SK-N-SH (cell line): ENCODE results near the gene DCHS2. TPM values are rescaled to one million over a fixed set of nuclear protein-coding genes. Genes with fewer than 3 reads are reported as not detected.

Experiments used
- CTCF ChIA-PET: fragments of 300-600, 350-600 bp; formaldehyde crosslinking; extraction: SDS; loops from one replicate; lab custom pipeline; 2021; lab: Yijun Ruan, JAX
- POLR2A ChIA-PET: fragments of 350-600 bp; sonication (Branson Sonifier 250); formaldehyde crosslinking; extraction: SDS; loops from one replicate; lab custom pipeline; 2020; ENCODE audit warnings: antibody characterized with exemption, inconsistent platforms; lab: Yijun Ruan, JAX
- DNase-seq: peaks from one replicate; pipeline ENCODE4 v3.0.0; 2012
- H2AFZ ChIP-seq: fragments of 200-600 bp; sonication (generic); 2 replicates; pipeline ENCODE4 v1.8.1; 2016; ENCODE audit warnings: antibody characterized with exemption, mild to moderate bottlenecking, low read depth
- H3F3A ChIP-seq: fragments of 200-600 bp; sonication (generic); replicated peaks from 2 replicates; pipeline ENCODE3; 2016; ENCODE audit warnings: antibody characterized with exemption, mild to moderate bottlenecking; ENCODE audit not compliant: insufficient read depth
- H3K27ac ChIP-seq, 2 experiments: fragments of 200-500 bp in 1 of 2; fragments of 200-600 bp in 1 of 2; sonication (Bioruptor generic) in 1 of 2; sonication (generic), shearing (Covaris generic) in 1 of 2; 2 replicates each; pipeline versions ENCODE4 v1.5.1 to v1.6.1; 2014 to 2016; ENCODE audit warnings: low read depth in 2 of 2, inconsistent platforms in 1 of 2, low read length in 1 of 2, mild to moderate bottlenecking in 1 of 2, mixed read lengths in 1 of 2
- H3K27me3 ChIP-seq: fragments of 200-600 bp; sonication (generic), shearing (Covaris generic); 2 replicates; pipeline ENCODE4 v1.6.1; 2016; ENCODE audit warnings: mixed run types; ENCODE audit not compliant: insufficient read depth
- H3K36me3 ChIP-seq, 2 experiments: fragments of 200-500 bp in 1 of 2; fragments of 200-600 bp in 1 of 2; sonication (Bioruptor generic) in 1 of 2; sonication (generic) in 1 of 2; replicated peaks in 1 of 2; 2 replicates each; pipeline versions ENCODE3 to v1.5.1; 2014 to 2016; ENCODE audit warnings: low read length in 1 of 2, mild to moderate bottlenecking in 1 of 2; ENCODE audit not compliant: insufficient read depth in 2 of 2, control insufficient read depth in 1 of 2
- H3K4me1 ChIP-seq, 2 experiments: fragments of 200-500 bp in 1 of 2; fragments of 200-600 bp in 1 of 2; sonication (Bioruptor generic) in 1 of 2; sonication (generic), shearing (Covaris generic) in 1 of 2; 2 replicates each; pipeline versions ENCODE4 v1.5.1 to v1.6.1; 2014 to 2016; ENCODE audit warnings: low read depth in 1 of 2, low read length in 1 of 2, mixed run types in 1 of 2; ENCODE audit not compliant: insufficient read depth in 2 of 2, control insufficient read depth in 1 of 2
- H3K4me2 ChIP-seq: fragments of 200-600 bp; sonication (generic), shearing (Covaris generic); 2 replicates; pipeline ENCODE4 v1.6.1; 2017; ENCODE audit warnings: mixed run types
- H3K4me3 ChIP-seq, 2 experiments: fragments of 200-500 bp in 1 of 2; fragments of 200-600 bp in 1 of 2; sonication (Bioruptor generic) in 1 of 2; sonication (generic), shearing (Covaris generic) in 1 of 2; 2 replicates each; pipeline versions ENCODE4 v1.5.1 to v1.8.1; 2014 to 2016; ENCODE audit warnings: low read depth in 2 of 2, inconsistent platforms in 1 of 2, low read length in 1 of 2, mild to moderate bottlenecking in 1 of 2, mixed read lengths in 1 of 2, moderate library complexity in 1 of 2
- H3K79me2 ChIP-seq: fragments of 200-600 bp; sonication (generic); 2 replicates; pipeline ENCODE4 v1.8.1; 2017; ENCODE audit warnings: mild to moderate bottlenecking; ENCODE audit not compliant: insufficient read depth
- H3K9ac ChIP-seq: fragments of 200-600 bp; sonication (generic); 2 replicates; pipeline ENCODE4 v1.6.1; 2017; ENCODE audit warnings: mixed run types
- H3K9me2 ChIP-seq: fragments of 200-600 bp; sonication (generic); 2 replicates; pipeline ENCODE4 v1.6.1; 2017; ENCODE audit warnings: mixed run types
- H3K9me3 ChIP-seq: fragments of 200-600 bp; sonication (generic); 2 replicates; pipeline ENCODE4 v1.6.1; 2017; ENCODE audit warnings: mixed run types, mild to moderate bottlenecking, moderate library complexity
- H4K20me1 ChIP-seq: fragments of 200-600 bp; sonication (generic); 2 replicates; pipeline ENCODE4 v1.6.1; 2017; ENCODE audit warnings: mild to moderate bottlenecking, mixed run types; ENCODE audit not compliant: insufficient read depth
- EP300 ChIP-seq, 2 experiments: IDR thresholded peaks; 2 replicates each; pipeline versions ENCODE4 v1.4.0 to v1.6.1; 2012; ENCODE audit warnings: borderline replicate concordance in 1 of 2, low read depth in 1 of 2, low read length in 1 of 2
- EZH2phosphoT487 ChIP-seq: fragments of 200-600 bp; sonication (generic); IDR thresholded peaks from 2 replicates; pipeline ENCODE4 v1.6.1; 2017; ENCODE audit warnings: low read depth, mixed run types, mild to moderate bottlenecking, antibody characterized with exemption, moderate library complexity, borderline replicate concordance
- FOXM1 ChIP-seq: IDR thresholded peaks from 2 replicates; pipeline ENCODE4 v1.4.0; 2012; ENCODE audit warnings: low read depth, mild to moderate bottlenecking
- GABPA ChIP-seq: IDR thresholded peaks from 2 replicates; pipeline ENCODE4 v1.4.0; 2012; ENCODE audit warnings: low read depth, mild to moderate bottlenecking
- GATA2 ChIP-seq: sonication (generic); formaldehyde crosslinking; IDR thresholded peaks from 2 replicates; pipeline ENCODE4 v1.5.0; 2020; ENCODE audit warnings: mild to moderate bottlenecking, missing genetic modification reagents
- MEF2A ChIP-seq: IDR thresholded peaks from 2 replicates; pipeline ENCODE4 v1.4.0; 2012; ENCODE audit warnings: low read depth, borderline replicate concordance
- MXI1 ChIP-seq: IDR thresholded peaks from 2 replicates; pipeline ENCODE4 v1.6.1; 2012; ENCODE audit warnings: mild to moderate bottlenecking, low read depth, low read length, improper control_type of control experiment
- NFIC ChIP-seq: IDR thresholded peaks from 2 replicates; pipeline ENCODE4 v1.4.0; 2012; ENCODE audit warnings: borderline replicate concordance
- POLR2AphosphoS5 ChIP-seq: IDR thresholded peaks from 2 replicates; pipeline ENCODE4 v1.6.1; 2012; ENCODE audit warnings: low read depth, low read length
- RXRA ChIP-seq: IDR thresholded peaks from 2 replicates; pipeline ENCODE4 v1.4.0; 2012; ENCODE audit warnings: low read depth, mild to moderate bottlenecking, borderline replicate concordance
- SIN3A ChIP-seq: IDR thresholded peaks from 2 replicates; pipeline ENCODE4 v1.6.1; 2012; ENCODE audit warnings: low read depth, mild to moderate bottlenecking, low read length, moderate library complexity, borderline replicate concordance
- TEAD4 ChIP-seq: IDR thresholded peaks from 2 replicates; pipeline ENCODE4 v1.4.0; 2012; ENCODE audit warnings: mild to moderate bottlenecking, borderline replicate concordance; ENCODE audit not compliant: insufficient read depth
- USF1 ChIP-seq: IDR thresholded peaks from 2 replicates; pipeline ENCODE4 v1.4.0; 2012; ENCODE audit warnings: low read depth, borderline replicate concordance
- USF2 ChIP-seq: fragments of 150-350 bp; IDR thresholded peaks from 2 replicates; pipeline ENCODE4 v1.6.1; 2017; ENCODE audit warnings: antibody characterized with exemption, low read length, low read depth, borderline replicate concordance
- ZBTB33 ChIP-seq: IDR thresholded peaks from 2 replicates; pipeline ENCODE4 v1.4.0; 2012; ENCODE audit warnings: low read depth, borderline replicate concordance
- WGBS: methylation state at CpG from one replicate; pipeline ENCODE4 v1.1.6; 2017; ENCODE audit warnings: low lambda C conversion rate; 5-methylcytosine and 5-hydroxymethylcytosine counted together
- polyA plus RNA-seq, 3 experiments: library from polyadenylated mRNA; depleted of rRNA; stranded (reverse); fragments of >200 nt; gene quantifications; 2 replicates each; pipeline ENCODE4 v1.2.3, GENCODE V29; 2012
- TF ChIP-seq, protein P1 (sequence below): fragments of 150-350 bp; IDR thresholded peaks from 2 replicates; pipeline ENCODE4 v1.6.1; 2016; ENCODE audit warnings: mild to moderate bottlenecking, low read depth, low read length

Gene DCHS2
- polyA plus RNA-seq, 1 of the 3 experiments (the other 2 are of a cell fraction) = not detected

- Histone ChIP-seq H3K27ac (no peak overlapping the region), H2AFZ (no peak overlapping the region), H4K20me1 (no peaks in the 10 kb centered on the region), H3K9me3 (no peaks in the 10 kb centered on the region), H3K36me3 (no peaks in the 10 kb centered on the region), H3K4me3 (no peak overlapping the region), H3K9me2 (no peaks in the 10 kb centered on the region), H3F3A (no peaks in the 10 kb centered on the region), H3K4me1 (no peaks in the 10 kb centered on the region), H3K79me2 (no peaks in the 10 kb centered on the region), H3K27me3 (no peaks in the 10 kb centered on the region), H3K9ac (no peak overlapping the region), H3K4me2 (no peak overlapping the region)
- WGBS = 0% methylated on average over 3 of the region's 5 CpGs
- CTCF ChIA-PET = no interaction called here
- DNase-seq = no peak
- TF ChIP-seq RXRA (no peak), USF1 (no peak), GATA2 (CRISPR knock-in tag) (no peak), MXI1 (no peak)
- POLR2A ChIA-PET = no interaction called here
These were observed 283.2 kb downstream of the DCHS2 start for GRCh38 chr4:154208424-154208823.

DNA sequence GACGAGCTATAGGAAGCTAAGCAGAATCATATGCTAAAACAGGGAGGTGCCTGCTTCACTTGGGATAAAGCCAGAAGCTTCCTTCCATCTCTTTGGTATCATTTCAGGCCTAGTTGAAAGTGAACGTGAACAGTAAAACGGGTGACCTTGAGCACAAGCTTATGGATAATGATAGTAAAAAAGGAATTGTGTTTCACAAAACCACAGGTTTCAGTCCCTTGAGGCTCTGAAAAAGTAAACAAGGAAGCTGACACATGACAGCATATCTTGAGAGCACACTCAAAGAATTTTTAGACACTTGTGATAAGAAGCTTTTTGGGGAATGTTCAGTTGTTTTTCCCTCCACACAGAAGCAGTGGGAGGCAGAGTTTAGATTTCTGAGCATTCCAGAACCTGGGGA lies 286.1 kb downstream of the DCHS2 start:
- no peak overlapping the region for H2AFZ ChIP-seq
- H3K4me3 ChIP-seq = no peak overlapping the region
- H3K27me3 ChIP-seq = no peaks in the 10 kb centered on the region
- ChIA-PET POLR2A (no interaction called here), CTCF (no interaction called here)
- DNase-seq = no peak
- H3K4me1 ChIP-seq = no peaks in the 10 kb centered on the region
- no peaks in the 10 kb centered on the region for H3K9me2 ChIP-seq
- no peak for TF ChIP-seq TEAD4
- TF ChIP-seq MEF2A = no peak
- no peak for TF ChIP-seq NFIC
- TF ChIP-seq POLR2AphosphoS5 = no peak
- no peak for TF ChIP-seq SIN3A
- TF ChIP-seq, protein P1, sequence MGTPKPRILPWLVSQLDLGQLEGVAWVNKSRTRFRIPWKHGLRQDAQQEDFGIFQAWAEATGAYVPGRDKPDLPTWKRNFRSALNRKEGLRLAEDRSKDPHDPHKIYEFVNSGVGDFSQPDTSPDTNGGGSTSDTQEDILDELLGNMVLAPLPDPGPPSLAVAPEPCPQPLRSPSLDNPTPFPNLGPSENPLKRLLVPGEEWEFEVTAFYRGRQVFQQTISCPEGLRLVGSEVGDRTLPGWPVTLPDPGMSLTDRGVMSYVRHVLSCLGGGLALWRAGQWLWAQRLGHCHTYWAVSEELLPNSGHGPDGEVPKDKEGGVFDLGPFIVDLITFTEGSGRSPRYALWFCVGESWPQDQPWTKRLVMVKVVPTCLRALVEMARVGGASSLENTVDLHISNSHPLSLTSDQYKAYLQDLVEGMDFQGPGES = no peak
- TF ChIP-seq USF2 = no peak
- TF ChIP-seq GABPA = no peak
- TF ChIP-seq FOXM1 = no peak
- TF ChIP-seq ZBTB33 = no peak
- TF ChIP-seq EP300 (IDR thresholded peaks at IDR 0.05; ENCODE audit: borderline replicate concordance in 1 of 2, low read depth in 1 of 2, low read length in 1 of 2) = no peak
- no peak for TF ChIP-seq EZH2phosphoT487
- TF ChIP-seq, all 33 proteins: peak for 0
- Histone ChIP-seq H3K9me3 (no peaks in the 10 kb centered on the region), H3K79me2 (no peaks in the 10 kb centered on the region), H3K4me2 (no peak overlapping the region), H3F3A (no peaks in the 10 kb centered on the region), H3K27ac (no peak overlapping the region), H3K9ac (no peak overlapping the region), H3K36me3 (no peaks in the 10 kb centered on the region), H4K20me1 (no peaks in the 10 kb centered on the region)
- WGBS = 4% methylated on average over 3 of the region's 3 CpGs
